Epithelial cell of proximal tubule (primary cell): Measurements from ENCODE around the gene DCST1. TPM values are rescaled to one million over a fixed set of nuclear protein-coding genes. Genes with fewer than 3 reads are reported as not detected.
A peak's percentile ranks its signal among the peaks of the same experiment; 100 is the strongest.
"Not testable (repeated sequence)": the region's sequence is repeated elsewhere in the genome, so short reads cannot be mapped to it uniquely, and the experiment has no call there.

Experiments used
- DNase-seq: peaks from one replicate; pipeline ENCODE4 v3.0.0-alpha.2; 2011; ENCODE audit warnings: low read depth
- H3K4me3 ChIP-seq: 2 replicates; pipeline ENCODE4 v1.5.1; 2011; ENCODE audit warnings: low read depth, mild to moderate bottlenecking, low read length
- CTCF ChIP-seq: conservative IDR thresholded peaks from 2 replicates; pipeline ENCODE4 v1.5.1; 2012; ENCODE audit warnings: low read depth, mild to moderate bottlenecking, low read length
- total RNA-seq: library from RNA; depleted of rRNA; stranded (reverse); fragments of >200 nt; gene quantifications from 2 replicates; pipeline ENCODE4 v1.2.3, GENCODE V29; 2015

DCST1 gene
- total RNA-seq, 1 donor from 2014 or later: not detected

GRCh38 chr1:154992721-154993571 is 40.7 kb upstream of the DCST1 start:
- H3K4me3 ChIP-seq: no peak overlapping the region
- peak; percentile 40 for TF ChIP-seq CTCF
- no peak for DNase-seq

GRCh38 chr1:154993572-154994268 is 39.9 kb upstream of the DCST1 start, which contains the start of gene LENEP:
Gene LENEP (plus strand): TSS chr1:154993586. CDS start chr1:154993608, 22 bp downstream.
- TF ChIP-seq CTCF: no peak
- H3K4me3 ChIP-seq: no peak within 1 kb of the TSS
- no peak for DNase-seq

- no peak for DNase-seq
- TF ChIP-seq CTCF: no peak
- H3K4me3 ChIP-seq: no peak overlapping the region
Measured at GRCh38 chr1:154994269-154994587, 39.4 kb upstream of the DCST1 start.

- no peak overlapping the region for H3K4me3 ChIP-seq
- TF ChIP-seq CTCF: no peak
- no peak for DNase-seq
Measured at GRCh38 chr1:154994591-154994990, 39.0 kb upstream of the DCST1 start.

- DNase-seq, H3K4me3 ChIP-seq: not testable (repeated sequence)
- peak; percentile 58 for TF ChIP-seq CTCF
Measured at GRCh38 chr1:154995301-154995983, 38.2 kb upstream of the DCST1 start.

- no peak for DNase-seq
- no peak overlapping the region for H3K4me3 ChIP-seq
- TF ChIP-seq CTCF: no peak
Measured at GRCh38 chr1:154996966-154997701, 36.5 kb upstream of the DCST1 start.
